Loucy (cell line): ENCODE results near the gene DONSON.

ENCODE experiments used
- CTCF ChIP-seq: fragments of 200-600 bp; sonication (generic); conservative IDR thresholded peaks from 2 replicates; pipeline ENCODE4 v1.5.1; 2014; ENCODE audit warnings: mild to moderate bottlenecking, antibody characterized with exemption, low read length
- EZH2phosphoT487 ChIP-seq: fragments of 200-600 bp; IDR thresholded peaks from 2 replicates; pipeline ENCODE4 v1.6.1; 2018; ENCODE audit warnings: antibody characterized with exemption, mild to moderate bottlenecking, moderate library complexity, borderline replicate concordance

- TF ChIP-seq CTCF (no peak), EZH2phosphoT487 (no peak)
Measured at GRCh38 chr21:33554982-33555344, 33.5 kb downstream of the DONSON start.
